H9 (cell line): ENCODE results near the gene TBC1D19. TPM values are rescaled to one million over a fixed set of nuclear protein-coding genes. Genes with fewer than 3 reads are reported as not detected.

Experiments used
- DNase-seq: peaks from one replicate; pipeline ENCODE4 v3.0.0-alpha.2; 2017
- H2AFZ ChIP-seq: one replicate; pipeline ENCODE4 v1.6.1; 2013; ENCODE audit warnings: mild to moderate bottlenecking, low read length, control low read depth, moderate library complexity
- H2AK5ac ChIP-seq: 2 replicates; pipeline ENCODE4 v1.6.1; 2013; ENCODE audit warnings: low read length, control low read depth, mixed read lengths; ENCODE audit not compliant: insufficient read length
- H2BK120ac ChIP-seq: one replicate; pipeline ENCODE4 v1.6.1; 2013; ENCODE audit warnings: low read depth, mild to moderate bottlenecking, low read length, control low read depth, inconsistent platforms; ENCODE audit not compliant: poor library complexity, severe bottlenecking
- H2BK12ac ChIP-seq: 2 replicates; pipeline ENCODE4 v1.6.1; 2013; ENCODE audit warnings: low read length, control low read depth, mixed read lengths, low read depth; ENCODE audit not compliant: insufficient read length
- H2BK15ac ChIP-seq: 2 replicates; pipeline ENCODE4 v1.6.1; 2013; ENCODE audit warnings: low read depth, low read length, control low read depth
- H2BK20ac ChIP-seq: one replicate; pipeline ENCODE4 v1.6.1; 2013; ENCODE audit warnings: low read depth, mild to moderate bottlenecking, low read length, control low read depth, inconsistent platforms; ENCODE audit not compliant: poor library complexity, severe bottlenecking
- H2BK5ac ChIP-seq: 2 replicates; pipeline ENCODE4 v1.6.1; 2013; ENCODE audit warnings: low read length, control low read depth, mixed read lengths; ENCODE audit not compliant: insufficient read length
- H3K14ac ChIP-seq: 2 replicates; pipeline ENCODE4 v1.6.1; 2013; ENCODE audit warnings: low read length, control low read depth; ENCODE audit not compliant: insufficient read depth
- H3K18ac ChIP-seq: 2 replicates; pipeline ENCODE4 v1.6.1; 2013; ENCODE audit warnings: low read depth, mild to moderate bottlenecking, mixed read lengths, low read length, control low read depth; ENCODE audit not compliant: insufficient read length
- H3K23ac ChIP-seq: 2 replicates; pipeline ENCODE4 v1.6.1; 2013; ENCODE audit warnings: low read length, control low read depth, mixed read lengths, low read depth; ENCODE audit not compliant: insufficient read length
- H3K23me2 ChIP-seq: 2 replicates; pipeline ENCODE4 v1.6.1; 2013; ENCODE audit warnings: low read depth, mild to moderate bottlenecking, mixed read lengths, low read length, control low read depth; ENCODE audit not compliant: insufficient read length, poor library complexity, severe bottlenecking
- H3K27ac ChIP-seq: 2 replicates; pipeline ENCODE4 v1.5.1; 2013; ENCODE audit warnings: low read length, control low read depth, mixed read lengths, low read depth; ENCODE audit not compliant: insufficient read length
- H3K27me3 ChIP-seq: 2 replicates; pipeline ENCODE4 v1.6.1; 2013; ENCODE audit warnings: low read length, control low read depth, inconsistent platforms; ENCODE audit not compliant: insufficient read depth
- H3K4ac ChIP-seq: 2 replicates; pipeline ENCODE4 v1.6.1; 2013; ENCODE audit warnings: low read depth, mild to moderate bottlenecking, control low read depth, inconsistent platforms, low read length, moderate library complexity
- H3K4me1 ChIP-seq: 2 replicates; pipeline ENCODE4 v1.6.1; 2013; ENCODE audit warnings: low read length, control low read depth, inconsistent platforms; ENCODE audit not compliant: insufficient read depth
- H3K4me2 ChIP-seq: 2 replicates; pipeline ENCODE4 v1.6.1; 2013; ENCODE audit warnings: low read length, control low read depth, mixed read lengths; ENCODE audit not compliant: insufficient read length, insufficient read depth
- H3K56ac ChIP-seq: 2 replicates; pipeline ENCODE4 v1.6.1; 2013; ENCODE audit warnings: low read depth, mild to moderate bottlenecking, mixed read lengths, low read length, control low read depth; ENCODE audit not compliant: insufficient read length
- H3K79me1 ChIP-seq: 2 replicates; pipeline ENCODE4 v1.6.1; 2013; ENCODE audit warnings: low read depth, mild to moderate bottlenecking, moderate library complexity, low read length, control low read depth, inconsistent platforms; ENCODE audit not compliant: insufficient read depth, poor library complexity, severe bottlenecking
- H3K79me2 ChIP-seq: 2 replicates; pipeline ENCODE4 v1.6.1; 2013; ENCODE audit warnings: low read length, control low read depth, inconsistent platforms; ENCODE audit not compliant: insufficient read depth
- H3K9ac ChIP-seq: 2 replicates; pipeline ENCODE4 v1.6.1; 2013; ENCODE audit warnings: low read length, control low read depth, mixed read lengths; ENCODE audit not compliant: insufficient read length; ENCODE audit errors: extremely low read depth
- H3K9me3 ChIP-seq: one replicate; pipeline ENCODE4 v1.6.1; 2013; ENCODE audit warnings: low read depth, low read length, inconsistent platforms; ENCODE audit not compliant: control insufficient read depth
- H3T11ph ChIP-seq: one replicate; pipeline ENCODE4 v1.6.1; 2013; ENCODE audit warnings: mild to moderate bottlenecking, low read length, control low read depth, inconsistent platforms
- H4K20me1 ChIP-seq: one replicate; pipeline ENCODE4 v1.6.1; 2013; ENCODE audit not compliant: control insufficient read depth, insufficient read length, insufficient read depth
- H4K5ac ChIP-seq: 2 replicates; pipeline ENCODE4 v1.6.1; 2013; ENCODE audit warnings: low read depth, mild to moderate bottlenecking, mixed read lengths, low read length, control low read depth; ENCODE audit not compliant: insufficient read length
- H4K8ac ChIP-seq: replicated peaks from 2 replicates; pipeline ENCODE4 v1.6.1; 2013; ENCODE audit warnings: low read length, control low read depth, mixed read lengths, low read depth; ENCODE audit not compliant: insufficient read length
- H4K91ac ChIP-seq: 2 replicates; pipeline ENCODE4 v1.6.1; 2013; ENCODE audit warnings: low read depth, mild to moderate bottlenecking, moderate library complexity, mixed read lengths, low read length, control low read depth; ENCODE audit not compliant: insufficient read length
- H3K27ac Mint-ChIP-seq, 3 experiments: 2 replicates in 2 of 3; 3 replicates in 1 of 3; pipeline ENCODE4 v1.8.0; 2020 to 2021; ENCODE audit warnings: mixed read lengths in 3 of 3, mild to moderate bottlenecking in 1 of 3, moderate library complexity in 1 of 3
- H3K27me3 Mint-ChIP-seq: 2 replicates; pipeline ENCODE4 v1.8.0; 2021; ENCODE audit warnings: low read depth, mild to moderate bottlenecking, moderate library complexity, mixed read lengths
- H3K36me3 Mint-ChIP-seq, 3 experiments: 2 replicates in 2 of 3; 3 replicates in 1 of 3; pipeline ENCODE4 v1.8.0; 2020 to 2021; ENCODE audit warnings: low read depth in 3 of 3, mixed read lengths in 3 of 3; ENCODE audit not compliant: insufficient read depth in 1 of 3
- H3K4me1 Mint-ChIP-seq, 2 experiments: 2 replicates each; pipeline ENCODE4 v1.8.0; 2020; ENCODE audit warnings: mixed read lengths in 2 of 2
- H3K4me3 Mint-ChIP-seq, 2 experiments: 2 replicates in 1 of 2; 3 replicates in 1 of 2; pipeline ENCODE4 v1.8.0; 2020 to 2021; ENCODE audit warnings: mild to moderate bottlenecking in 2 of 2, mixed read lengths in 2 of 2, moderate library complexity in 1 of 2
- H3K9me3 Mint-ChIP-seq, 2 experiments: 2 replicates in 1 of 2; 3 replicates in 1 of 2; pipeline ENCODE4 v1.8.0; 2020; ENCODE audit warnings: mild to moderate bottlenecking in 2 of 2, mixed read lengths in 2 of 2, moderate library complexity in 1 of 2
- CTCF ChIP-seq: fragments of 200-600 bp; sonication (generic); conservative IDR thresholded peaks from 3 replicates; pipeline ENCODE4 v1.8.0; 2021; ENCODE audit warnings: antibody characterized with exemption, mild to moderate bottlenecking
- WGBS: extraction: QIAGEN DNeasy Blood & Tissue Kit; methylation state at CpG from one replicate; pipeline ENCODE4 v1.1.7; 2013; ENCODE audit warnings: missing lambda C conversion rate, low lambda C conversion rate, mixed read lengths; ENCODE audit not compliant: insufficient read length; ENCODE audit errors: extremely low coverage; 5-methylcytosine and 5-hydroxymethylcytosine counted together
- total RNA-seq: library from RNA; stranded (reverse); gene quantifications from 2 replicates; pipeline ENCODE4 v1.2.1, GENCODE V29; 2021

Gene TBC1D19
- total RNA-seq, 1 experiment from 2014 or later: 3.2 TPM

- Histone ChIP-seq H3K4me2 (no peak overlapping the region), H3K56ac (no peak overlapping the region), H3K27ac (no peak overlapping the region), H3T11ph (no peak overlapping the region), H3K23me2 (no peaks in the 10 kb centered on the region), H2AFZ (no peak overlapping the region), H3K79me2 (no peaks in the 10 kb centered on the region), H3K27me3 (no peaks in the 10 kb centered on the region), H3K14ac (no peak overlapping the region), H4K5ac (no peak overlapping the region), H3K23ac (no peak overlapping the region), H3K4me1 (0 out of 2 replicates have a peak, but pooled peaks cover 3% of the 10 kb centered on the region), H4K8ac (no peak overlapping the region), H3K4ac (no peak overlapping the region), H4K20me1 (no peaks in the 10 kb centered on the region), H2BK20ac (no peak overlapping the region), H3K9ac (no peak overlapping the region), H4K91ac (no peak overlapping the region), H3K18ac (no peak overlapping the region), H3K9me3 (no peaks in the 10 kb centered on the region), H2BK120ac (no peak overlapping the region), H2BK5ac (no peak overlapping the region), H2AK5ac (no peak overlapping the region), H3K79me1 (no peaks in the 10 kb centered on the region), H2BK15ac (no peak overlapping the region), H2BK12ac (no peak overlapping the region)
- H3K9me3 Mint-ChIP-seq: peaks cover 8 to 14% of the 10 kb centered on the region in 2 experiments
- no peak for DNase-seq
- no peaks in the 10 kb centered on the region for H3K27me3 Mint-ChIP-seq
- no peak overlapping the region for H3K4me3 Mint-ChIP-seq
- WGBS: no CpG with 5 or more reads among the region's 1 CpG
- peaks cover 6 to 15% (median 7%) of the 10 kb centered on the region in 3 experiments; a peak in 6 of 7 replicates for H3K36me3 Mint-ChIP-seq
- TF ChIP-seq CTCF: no peak
- peaks cover 6% of the 10 kb centered on the region in 2 experiments for H3K4me1 Mint-ChIP-seq
- no peak overlapping the region for H3K27ac Mint-ChIP-seq
Measured at GRCh38 chr4:26685250-26685649, 101.4 kb downstream of the TBC1D19 start.
